Measurements from ENCODE around the gene MERTK.
"Not testable (repeated sequence)": the region's sequence is repeated elsewhere in the genome, so short reads cannot be mapped to it uniquely, and the experiment has no call there.

The MERTK gene

DNA sequence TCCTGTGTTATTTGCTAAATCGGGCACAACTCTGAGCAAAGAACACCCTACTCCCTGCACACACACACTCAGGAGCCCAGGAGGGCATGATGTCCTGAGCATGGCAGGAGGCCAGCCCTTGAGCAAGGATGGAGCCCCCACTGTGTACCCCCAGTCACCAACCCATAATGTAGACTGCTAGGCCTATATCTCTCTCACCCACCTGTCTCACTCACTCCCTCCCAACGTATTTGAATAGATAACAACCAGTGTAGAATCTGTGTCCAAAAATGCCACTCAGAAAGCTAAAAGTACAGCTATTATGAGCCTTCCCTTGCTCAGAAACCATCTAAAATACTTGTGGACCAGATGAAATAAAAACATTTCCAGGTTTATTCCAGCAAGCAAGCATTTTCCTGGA lies 29.3 kb downstream of the MERTK start:
- Histone ChIP-seq H3K4me1 (ENCODE audit: control insufficient read depth, insufficient read depth, low read length, poor library complexity, severe bottlenecking) (peaks cover 8% of the 10 kb centered on the region), H3K27ac (ENCODE audit: low read depth, low read length, severe bottlenecking) (no peak overlapping the region), H3K36me3 (ENCODE audit: control insufficient read depth, insufficient read depth, low read length) (peaks cover 30% of the 10 kb centered on the region), H3K9me3 (ENCODE audit: control insufficient read depth, low read length) (no peaks in the 10 kb centered on the region), H3K4me3 (ENCODE audit: extremely low read depth, insufficient read depth, low read length, poor library complexity, severe bottlenecking) (no peak overlapping the region)
- 80 to 100% methylated on average over 1 of the region's 2 CpGs for WGBS, 2 experiments (ENCODE audit: insufficient coverage in 2 of 2)

DNA sequence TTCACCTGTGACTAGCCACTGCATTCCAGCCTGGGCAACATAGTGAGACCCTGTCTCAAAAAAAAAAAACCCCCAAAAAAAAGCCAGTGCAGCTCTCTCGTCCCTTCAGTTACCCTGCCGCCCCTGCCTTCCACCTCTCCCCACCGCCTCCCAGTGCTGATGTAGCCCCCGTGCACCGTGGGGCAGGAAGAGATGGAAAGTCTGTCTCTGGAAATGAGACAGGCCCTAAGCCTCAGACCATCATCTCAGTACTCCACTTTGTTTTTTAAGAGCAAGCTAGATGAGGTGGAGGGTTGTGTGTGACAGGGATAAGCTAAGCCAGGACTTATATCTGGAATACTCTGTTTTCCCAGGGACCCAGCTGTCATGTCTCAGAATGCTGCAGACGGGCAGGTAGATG lies 32.0 kb downstream of the MERTK start:
- peaks cover 36% of the 10 kb centered on the region for H3K36me3 ChIP-seq (ENCODE audit: control insufficient read depth, insufficient read depth, low read length)
- no peak overlapping the region for H3K4me3 ChIP-seq (ENCODE audit: extremely low read depth, insufficient read depth, low read length, poor library complexity, severe bottlenecking)
- H3K27ac ChIP-seq (ENCODE audit: low read depth, low read length, severe bottlenecking) = no peak overlapping the region
- H3K9me3 ChIP-seq (ENCODE audit: control insufficient read depth, low read length) = no peaks in the 10 kb centered on the region
- WGBS, 2 experiments (ENCODE audit: insufficient coverage in 2 of 2) = 93 to 94% methylated on average over 5 of the region's 6 CpGs
- peaks cover 8% of the 10 kb centered on the region for H3K4me1 ChIP-seq (ENCODE audit: control insufficient read depth, insufficient read depth, low read length, poor library complexity, severe bottlenecking)

DNA sequence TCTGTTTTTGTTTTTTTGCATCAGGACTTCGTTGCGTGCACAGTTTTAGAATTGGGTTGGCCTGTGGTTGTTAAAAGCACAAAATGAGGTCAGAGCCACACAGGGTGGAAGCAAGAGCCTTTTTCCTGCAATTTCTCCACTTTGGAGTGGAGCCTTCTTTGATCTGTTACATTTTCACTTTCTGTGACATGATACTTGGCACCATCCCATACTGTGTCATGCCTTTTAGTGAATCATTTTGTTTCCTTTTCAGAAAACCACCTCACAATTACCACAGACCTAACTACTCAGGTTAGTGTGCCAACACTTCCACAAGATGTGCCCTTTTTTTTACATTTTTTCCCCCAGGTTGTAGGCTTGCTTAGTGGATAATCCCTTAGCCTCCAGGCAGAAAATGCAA lies 32.5 kb downstream of the MERTK start:
- Histone ChIP-seq H3K36me3 (ENCODE audit: control insufficient read depth, insufficient read depth, low read length) (peaks cover 36% of the 10 kb centered on the region), H3K9me3 (ENCODE audit: control insufficient read depth, low read length) (no peaks in the 10 kb centered on the region), H3K27ac (ENCODE audit: low read depth, low read length, severe bottlenecking) (no peak overlapping the region)

DNA sequence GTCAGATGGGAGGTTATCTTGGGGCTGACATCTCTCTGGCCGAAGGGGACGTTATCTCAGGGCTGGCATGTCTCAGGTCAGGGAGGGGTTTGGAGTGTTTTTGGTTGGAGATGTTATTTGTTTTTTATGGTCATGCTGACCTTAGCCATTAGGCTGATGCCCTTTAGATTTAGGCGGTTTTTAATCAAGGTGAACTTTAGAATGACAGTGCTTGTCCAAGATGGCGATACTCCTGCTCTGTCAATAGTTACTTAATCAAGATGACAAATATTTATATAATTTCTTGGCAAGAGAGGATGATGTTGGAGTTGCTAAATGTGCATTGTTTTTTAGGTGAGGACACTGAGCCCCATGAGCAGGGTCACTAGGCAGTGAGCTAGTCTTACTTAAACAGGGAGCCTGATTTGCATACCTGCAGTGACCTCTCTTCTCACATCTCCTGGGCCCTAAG lies 34.5 kb downstream of the MERTK start:
- Histone ChIP-seq H3K4me1 (ENCODE audit: control insufficient read depth, insufficient read depth, low read length, poor library complexity, severe bottlenecking) (no peaks in the 10 kb centered on the region), H3K9me3 (ENCODE audit: control insufficient read depth, low read length) (no peaks in the 10 kb centered on the region), H3K36me3 (ENCODE audit: control insufficient read depth, insufficient read depth, low read length) (peaks cover 36% of the 10 kb centered on the region), H3K27ac (ENCODE audit: low read depth, low read length, severe bottlenecking) (no peak overlapping the region), H3K4me3 (ENCODE audit: extremely low read depth, insufficient read depth, low read length, poor library complexity, severe bottlenecking) (no peak overlapping the region)
- 90% methylated on average over 3 of the region's 4 CpGs; no CpG with 5 or more reads in 1 of the 2 experiments for WGBS, 2 experiments (ENCODE audit: insufficient coverage in 2 of 2)

More for the DNA sequence above, 32.5 kb downstream of the MERTK start:
- peaks cover 8% of the 10 kb centered on the region for H3K4me1 ChIP-seq (ENCODE audit: control insufficient read depth, insufficient read depth, low read length, poor library complexity, severe bottlenecking)
- WGBS, 2 experiments (ENCODE audit: insufficient coverage in 2 of 2) = 86 to 90% methylated on average over 2 of the region's 2 CpGs
- no peak overlapping the region for H3K4me3 ChIP-seq (ENCODE audit: extremely low read depth, insufficient read depth, low read length, poor library complexity, severe bottlenecking)

DNA sequence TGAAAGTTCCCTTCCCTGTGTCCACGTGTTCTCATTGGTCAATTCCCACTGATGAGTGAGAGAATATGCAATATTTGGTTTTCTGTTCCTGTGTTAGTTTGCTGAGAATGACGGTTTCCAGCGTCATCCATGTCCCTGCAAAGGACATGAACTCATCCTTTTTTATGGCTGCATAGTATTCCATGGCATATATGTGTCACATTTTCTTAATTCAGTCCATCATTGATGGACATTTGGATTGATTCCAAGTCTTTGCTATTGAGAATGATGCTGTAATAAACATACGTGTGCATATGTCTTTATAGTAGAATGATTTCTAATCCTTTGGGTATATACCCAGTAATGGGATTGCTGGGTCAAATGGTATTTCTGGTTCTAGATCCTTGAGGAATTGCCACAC lies 35.5 kb downstream of the MERTK start:
- H3K4me3 ChIP-seq (ENCODE audit: extremely low read depth, insufficient read depth, low read length, poor library complexity, severe bottlenecking); H3K4me1 ChIP-seq (ENCODE audit: control insufficient read depth, insufficient read depth, low read length, poor library complexity, severe bottlenecking); H3K9me3 ChIP-seq (ENCODE audit: control insufficient read depth, low read length); H3K27ac ChIP-seq (ENCODE audit: low read depth, low read length, severe bottlenecking): not testable (repeated sequence)
- WGBS, 2 experiments (ENCODE audit: insufficient coverage in 2 of 2) = no CpG with 5 or more reads among the region's 4 CpGs
- peaks cover 33% of the 10 kb centered on the region for H3K36me3 ChIP-seq (ENCODE audit: control insufficient read depth, insufficient read depth, low read length)

DNA sequence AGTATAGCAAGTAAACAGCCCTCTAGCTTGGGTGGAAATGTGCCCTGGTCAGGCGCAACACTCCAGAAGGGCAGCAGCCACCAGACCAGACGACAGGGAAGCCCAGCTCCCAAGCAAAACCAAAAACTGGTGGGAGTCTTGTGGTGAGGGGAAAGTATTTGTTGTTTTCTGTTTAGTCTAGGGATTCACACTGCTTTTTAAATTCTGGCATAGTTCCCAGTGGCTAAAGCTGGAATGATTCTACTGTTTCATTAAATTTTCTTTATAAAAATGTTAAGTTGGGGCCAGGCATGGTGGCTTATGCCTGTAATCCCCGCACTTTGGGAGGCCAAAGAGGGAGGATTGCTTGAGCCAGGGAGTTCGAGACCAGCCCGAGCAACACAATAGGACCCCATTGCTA lies 38.5 kb downstream of the MERTK start:
- Histone ChIP-seq H3K4me1 (ENCODE audit: control insufficient read depth, insufficient read depth, low read length, poor library complexity, severe bottlenecking) (no peaks in the 10 kb centered on the region), H3K36me3 (ENCODE audit: control insufficient read depth, insufficient read depth, low read length) (peaks cover 12% of the 10 kb centered on the region), H3K9me3 (ENCODE audit: control insufficient read depth, low read length) (no peaks in the 10 kb centered on the region), H3K4me3 (ENCODE audit: extremely low read depth, insufficient read depth, low read length, poor library complexity, severe bottlenecking) (no peak overlapping the region), H3K27ac (ENCODE audit: low read depth, low read length, severe bottlenecking) (no peak overlapping the region)
- WGBS, 2 experiments (ENCODE audit: insufficient coverage in 2 of 2) = 94 to 100% methylated on average over 2 of the region's 5 CpGs

DNA sequence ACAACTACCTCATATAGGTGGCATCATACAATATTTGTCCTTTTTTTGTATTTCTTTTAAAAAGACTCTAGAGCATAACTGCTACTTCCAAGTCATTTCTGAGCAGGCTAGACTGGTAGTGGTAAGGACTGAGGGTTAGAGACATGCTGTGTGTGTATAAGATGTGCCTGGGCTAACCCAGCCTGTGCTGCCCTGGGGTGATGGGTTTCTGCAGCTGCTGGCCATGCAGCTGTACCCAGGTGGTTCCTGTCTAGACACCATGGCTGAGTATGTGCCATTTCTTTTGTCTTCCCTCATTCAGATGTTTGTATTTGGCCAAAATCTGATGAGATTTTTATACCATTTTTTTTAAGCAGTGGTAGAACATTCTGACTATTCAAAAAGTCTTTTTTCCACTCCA lies 40.0 kb downstream of the MERTK start:
- no peaks in the 10 kb centered on the region for H3K4me1 ChIP-seq (ENCODE audit: control insufficient read depth, insufficient read depth, low read length, poor library complexity, severe bottlenecking)
- H3K27ac ChIP-seq (ENCODE audit: low read depth, low read length, severe bottlenecking) = no peak overlapping the region
- H3K4me3 ChIP-seq (ENCODE audit: extremely low read depth, insufficient read depth, low read length, poor library complexity, severe bottlenecking) = no peak overlapping the region
- H3K9me3 ChIP-seq (ENCODE audit: control insufficient read depth, low read length) = no peaks in the 10 kb centered on the region
- peaks cover under 1% of the 10 kb centered on the region for H3K36me3 ChIP-seq (ENCODE audit: control insufficient read depth, insufficient read depth, low read length)

DNA sequence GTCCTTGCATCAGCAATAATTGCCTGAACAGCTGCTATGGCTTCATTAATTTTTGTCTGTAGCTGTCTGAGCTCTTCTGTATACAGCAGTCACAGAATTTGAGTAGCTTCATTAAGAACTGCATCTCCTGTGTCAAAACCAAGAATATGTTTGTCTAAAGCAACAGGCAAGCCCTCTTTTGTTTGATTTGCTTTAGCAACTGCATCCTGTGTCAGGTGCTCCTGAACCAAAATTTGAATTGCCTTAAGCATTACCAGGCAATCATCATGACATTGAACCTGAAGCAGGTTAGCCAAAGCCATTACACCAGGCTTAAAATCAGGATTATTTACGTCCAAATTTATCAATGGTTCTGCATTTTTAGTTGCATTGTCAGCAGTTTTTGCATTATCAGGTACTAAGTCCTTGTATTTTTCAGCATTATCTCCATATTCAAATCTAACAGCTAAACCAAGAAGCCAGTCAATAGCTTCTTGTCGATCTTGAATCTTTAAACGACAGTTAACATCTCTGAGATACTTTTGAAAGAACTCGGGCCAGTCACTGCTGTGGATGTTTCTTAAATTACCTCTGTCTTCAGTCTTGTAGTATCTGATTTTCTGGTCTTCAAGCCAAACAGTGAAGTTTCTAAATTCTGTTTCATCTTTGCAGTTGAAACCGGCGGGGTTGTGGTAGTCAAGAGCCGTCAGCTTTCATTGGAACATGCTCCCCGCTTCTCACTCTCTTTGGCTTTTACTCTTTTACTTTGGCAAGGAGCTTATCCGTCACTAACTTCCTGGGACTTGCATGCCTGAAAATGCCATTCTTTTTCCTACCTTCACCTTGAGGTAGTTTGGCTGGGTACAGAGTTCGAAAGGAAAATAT lies 42.2 kb downstream of the MERTK start:
- H3K9me3 ChIP-seq (ENCODE audit: control insufficient read depth, low read length) = no peaks in the 10 kb centered on the region
- no peak overlapping the region for H3K4me3 ChIP-seq (ENCODE audit: extremely low read depth, insufficient read depth, low read length, poor library complexity, severe bottlenecking)
- peaks cover 7% of the 10 kb centered on the region for H3K36me3 ChIP-seq (ENCODE audit: control insufficient read depth, insufficient read depth, low read length)
- WGBS, 2 experiments (ENCODE audit: insufficient coverage in 2 of 2) = 82 to 88% methylated on average over 7 to 8 of the region's 10 CpGs
- no peaks in the 10 kb centered on the region for H3K4me1 ChIP-seq (ENCODE audit: control insufficient read depth, insufficient read depth, low read length, poor library complexity, severe bottlenecking)
- H3K27ac ChIP-seq (ENCODE audit: low read depth, low read length, severe bottlenecking) = no peak overlapping the region

DNA sequence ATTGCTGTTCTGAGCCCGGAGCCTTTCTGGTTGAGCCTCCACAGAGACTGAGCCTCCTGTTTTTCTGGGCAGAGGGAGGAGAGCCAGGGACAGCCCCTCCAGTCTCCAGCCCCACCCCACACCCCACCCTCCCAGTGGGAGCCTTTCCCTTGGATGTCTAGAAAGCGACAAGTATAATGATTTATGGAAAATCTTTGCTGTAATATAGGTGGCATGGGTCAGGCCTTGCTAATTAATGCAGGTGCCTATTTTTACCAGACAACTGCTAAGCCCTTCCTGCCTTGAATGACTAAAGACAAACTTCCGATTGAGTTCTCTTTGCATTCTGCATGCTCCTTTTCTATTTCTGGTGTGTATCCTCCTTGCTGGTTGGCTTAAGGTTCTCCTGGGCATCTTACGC lies 43.1 kb downstream of the MERTK start:
- Histone ChIP-seq H3K27ac (ENCODE audit: low read depth, low read length, severe bottlenecking) (no peak overlapping the region), H3K9me3 (ENCODE audit: control insufficient read depth, low read length) (no peaks in the 10 kb centered on the region), H3K4me3 (ENCODE audit: extremely low read depth, insufficient read depth, low read length, poor library complexity, severe bottlenecking) (no peak overlapping the region), H3K36me3 (ENCODE audit: control insufficient read depth, insufficient read depth, low read length) (peaks cover 8% of the 10 kb centered on the region), H3K4me1 (ENCODE audit: control insufficient read depth, insufficient read depth, low read length, poor library complexity, severe bottlenecking) (no peaks in the 10 kb centered on the region)
- WGBS, 2 experiments (ENCODE audit: insufficient coverage in 2 of 2) = 95 to 100% methylated on average over 2 of the region's 4 CpGs

DNA sequence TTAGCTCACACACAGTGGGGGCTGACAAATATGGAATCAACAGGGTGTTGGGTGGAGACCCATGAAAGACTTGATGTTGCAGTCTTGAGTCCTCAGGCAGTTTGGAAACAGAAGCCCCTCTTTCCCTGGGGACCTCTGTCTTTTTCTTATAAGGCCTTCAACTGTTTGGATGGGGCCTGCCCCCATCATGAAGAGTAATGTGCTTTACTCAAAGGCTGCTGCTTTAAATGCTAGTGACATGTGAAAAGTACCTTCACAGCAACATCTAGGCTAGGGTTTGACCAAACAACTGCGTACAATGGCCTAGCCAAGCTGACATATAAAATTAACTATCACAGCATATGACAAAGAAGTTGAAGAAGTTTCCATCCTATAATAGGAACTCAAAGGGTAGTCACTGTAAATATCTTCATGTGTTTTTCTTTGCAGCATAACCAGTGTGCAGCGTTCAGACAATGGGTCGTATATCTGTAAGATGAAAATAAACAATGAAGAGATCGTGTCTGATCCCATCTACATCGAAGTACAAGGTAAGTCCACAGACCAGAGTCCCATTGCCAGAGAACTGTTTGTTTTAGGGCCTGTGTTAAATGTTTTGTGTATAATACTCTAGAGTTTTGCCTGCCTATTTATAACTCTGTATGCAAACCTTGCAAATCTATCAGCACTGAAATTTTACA lies 46.3 kb downstream of the MERTK start:
- Histone ChIP-seq H3K27ac (ENCODE audit: low read depth, low read length, severe bottlenecking) (no peak overlapping the region), H3K9me3 (ENCODE audit: control insufficient read depth, low read length) (no peaks in the 10 kb centered on the region), H3K4me3 (ENCODE audit: extremely low read depth, insufficient read depth, low read length, poor library complexity, severe bottlenecking) (no peak overlapping the region), H3K4me1 (ENCODE audit: control insufficient read depth, insufficient read depth, low read length, poor library complexity, severe bottlenecking) (no peaks in the 10 kb centered on the region), H3K36me3 (ENCODE audit: control insufficient read depth, insufficient read depth, low read length) (peaks cover 29% of the 10 kb centered on the region)
- 97 to 100% methylated on average over 4 of the region's 5 CpGs for WGBS, 2 experiments (ENCODE audit: insufficient coverage in 2 of 2)

Data from mesodermal cell (in vitro differentiated cells).